GM23248 (cell line): ENCODE results near the gene RHBDF1. TPM values are rescaled to one million over a fixed set of nuclear protein-coding genes. Genes with fewer than 3 reads are reported as not detected.

Experiments
- DNase-seq: peaks from one replicate; pipeline ENCODE4 v3.0.0-alpha.2; 2015
- H2AFZ ChIP-seq: fragments of 200-600 bp; sonication (generic); 2 replicates; pipeline ENCODE4 v1.6.1; 2016; ENCODE audit warnings: antibody characterized with exemption
- H3F3A ChIP-seq: fragments of 200-600 bp; sonication (generic); 2 replicates; pipeline ENCODE4 v1.6.1; 2016; ENCODE audit warnings: mild to moderate bottlenecking, antibody characterized with exemption, mixed run types; ENCODE audit not compliant: insufficient read depth
- H3K27ac ChIP-seq: fragments of 200-600 bp; sonication (generic); 2 replicates; pipeline ENCODE4 v1.5.1; 2016; ENCODE audit warnings: mild to moderate bottlenecking
- H3K27me3 ChIP-seq: fragments of 200-600 bp; sonication (generic); replicated peaks from 2 replicates; pipeline ENCODE4 v1.6.1; 2016; ENCODE audit warnings: mild to moderate bottlenecking; ENCODE audit not compliant: insufficient read depth
- H3K36me3 ChIP-seq: fragments of 200-600 bp; sonication (generic); 2 replicates; pipeline ENCODE4 v1.6.1; 2016; ENCODE audit warnings: low read depth, mild to moderate bottlenecking
- H3K4me1 ChIP-seq: fragments of 200-600 bp; sonication (generic); 2 replicates; pipeline ENCODE4 v1.6.1; 2016; ENCODE audit warnings: mild to moderate bottlenecking; ENCODE audit not compliant: insufficient read depth
- H3K4me2 ChIP-seq: fragments of 200-600 bp; sonication (generic); one replicate; pipeline ENCODE4 v1.6.1; 2016; ENCODE audit warnings: mild to moderate bottlenecking; ENCODE audit not compliant: unreplicated experiment
- H3K4me3 ChIP-seq: fragments of 200-600 bp; sonication (generic); 2 replicates; pipeline ENCODE4 v1.5.1; 2016; ENCODE audit warnings: mild to moderate bottlenecking
- H3K79me2 ChIP-seq: fragments of 200-600 bp; sonication (generic); 2 replicates; pipeline ENCODE4 v1.6.1; 2016; ENCODE audit warnings: mild to moderate bottlenecking; ENCODE audit not compliant: insufficient read depth
- H3K9ac ChIP-seq: fragments of 200-600 bp; sonication (generic); 2 replicates; pipeline ENCODE4 v1.6.1; 2016; ENCODE audit warnings: mild to moderate bottlenecking
- H3K9me2 ChIP-seq: fragments of 200-600 bp; sonication (generic); 2 replicates; pipeline ENCODE4 v1.6.1; 2016; ENCODE audit warnings: mixed run types, mild to moderate bottlenecking, moderate library complexity; ENCODE audit not compliant: insufficient read depth
- H3K9me3 ChIP-seq: fragments of 200-600 bp; sonication (generic); one replicate; pipeline ENCODE4 v1.6.1; 2017; ENCODE audit warnings: low read depth
- H4K20me1 ChIP-seq: fragments of 200-600 bp; sonication (generic); 2 replicates; pipeline ENCODE4 v1.6.0; 2016; ENCODE audit not compliant: insufficient read depth
- EZH2 ChIP-seq: fragments of 200-600 bp; sonication (generic); IDR thresholded peaks from 2 replicates; pipeline ENCODE4 v1.6.1; 2018; ENCODE audit warnings: antibody characterized with exemption, mild to moderate bottlenecking; ENCODE audit not compliant: insufficient read depth, poor library complexity, severe bottlenecking
- EZH2phosphoT487 ChIP-seq: fragments of 200-600 bp; sonication (generic); IDR thresholded peaks from 2 replicates; pipeline ENCODE4 v1.6.1; 2018; ENCODE audit warnings: antibody characterized with exemption, moderate library complexity, mild to moderate bottlenecking, low read depth; ENCODE audit not compliant: insufficient read depth
- WGBS, 2 experiments: methylation state at CpG; one replicate each; pipeline ENCODE4 v1.1.6; 2015 to 2017; ENCODE audit warnings: low lambda C conversion rate in 2 of 2, low coverage in 1 of 2; ENCODE audit errors: missing lambda C conversion rate in 2 of 2; 5-methylcytosine and 5-hydroxymethylcytosine counted together
- in situ Hi-C: fragments of 300-500 bp; cut with MboI; formaldehyde crosslinking; loops from 2 replicates; pipeline ENCODE4 v1.15.0; 2020
- polyA plus RNA-seq: library from polyadenylated mRNA; unstranded; fragments of >200 nt; fragmentation: Nextera tagmentation; extraction: Ambion mirVana; gene quantifications from 2 replicates; pipeline ENCODE4 v1.2.1, GENCODE V29; 2016
- total RNA-seq: library from RNA; depleted of rRNA; stranded (reverse); fragments of >200 nt; shearing (Covaris generic); gene quantifications from 2 replicates; pipeline ENCODE4 v1.2.3, GENCODE V29; 2014

Gene RHBDF1
- total and polyA plus RNA-seq, 2 experiments from 2014 or later, result 61.7 to 62.6 TPM

DNA sequence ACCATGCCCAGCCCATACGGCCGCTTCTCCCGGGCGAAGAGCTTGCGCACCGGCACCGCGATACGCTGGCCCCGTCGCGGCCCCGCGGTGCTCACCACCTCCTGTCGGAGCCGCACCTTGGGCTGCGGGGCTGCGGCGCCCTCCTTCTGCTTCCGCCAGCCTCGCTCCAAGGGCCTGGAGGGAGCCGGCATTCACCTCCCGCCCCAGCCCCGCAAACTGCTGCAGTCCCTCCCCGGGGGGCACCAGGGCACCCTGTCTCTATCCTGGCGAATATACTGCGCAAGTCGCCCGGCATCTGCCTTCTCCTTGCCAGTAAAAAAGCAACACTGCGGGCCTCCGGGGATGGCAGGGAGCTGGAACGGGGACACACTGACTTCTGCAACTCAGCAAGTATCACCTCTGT lies 10.6 kb downstream of the RHBDF1 start:
- in situ Hi-C loops, result no loop called here
- TF ChIP-seq EZH2 (no peak), EZH2phosphoT487 (no peak)
- WGBS, 2 experiments, result 94 to 95% methylated on average over 24 to 32 of the region's 32 CpGs

DNA sequence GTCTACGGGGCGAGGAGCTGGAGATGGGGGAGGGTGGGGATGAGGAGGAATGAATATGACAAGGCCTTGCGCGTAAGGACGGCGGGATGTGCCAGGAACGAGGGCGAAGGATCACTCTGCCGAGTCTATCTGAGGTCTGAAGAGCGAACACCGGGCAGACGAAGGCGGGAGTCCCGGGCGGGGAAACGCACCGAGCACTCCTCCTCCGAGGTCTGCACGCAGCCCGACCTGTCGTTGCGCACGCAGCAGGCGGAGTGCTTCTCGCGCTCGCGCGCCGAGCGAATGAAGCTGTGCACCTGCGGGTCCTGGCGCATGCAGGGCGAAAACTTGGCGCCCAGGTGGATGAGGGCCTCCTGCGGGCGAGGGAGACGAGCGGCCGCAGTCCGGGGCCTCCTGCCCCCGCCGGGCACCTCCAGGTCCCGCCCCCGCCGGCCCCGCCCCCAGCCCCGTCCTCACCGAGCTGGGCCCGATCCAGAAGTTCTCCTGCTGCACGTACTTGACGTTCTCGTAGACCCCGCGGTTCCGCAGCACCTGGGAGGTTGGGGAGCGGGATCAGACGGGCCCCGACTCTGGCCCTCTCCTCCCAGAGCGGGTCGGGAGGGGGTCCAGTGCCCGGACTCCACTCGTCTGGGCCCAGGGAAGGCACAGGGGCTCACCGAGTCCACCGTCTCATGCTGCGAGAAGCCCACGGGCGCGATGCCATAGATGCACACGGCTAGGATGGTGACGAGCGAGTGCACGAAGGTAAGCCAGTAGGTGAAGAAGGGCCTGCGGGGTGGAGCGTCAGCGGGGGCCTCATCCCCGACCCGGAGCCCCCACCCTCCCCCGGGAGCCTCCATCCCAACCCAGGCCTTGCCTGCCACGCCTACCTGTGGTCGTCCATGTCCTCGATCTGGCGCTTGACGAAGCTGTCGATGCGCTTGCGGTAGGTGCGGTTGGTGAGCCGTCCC lies 11.2 kb downstream of the RHBDF1 start:
- H3K9me3 ChIP-seq, result no peaks in the 10 kb centered on the region
- H3K4me3 ChIP-seq, result no peak overlapping the region
- in situ Hi-C loops, result no loop called here
- H3K4me1 ChIP-seq, result no peaks in the 10 kb centered on the region
- H2AFZ ChIP-seq, result no peak overlapping the region
- no peaks in the 10 kb centered on the region for H3F3A ChIP-seq
- no peaks in the 10 kb centered on the region for H3K9me2 ChIP-seq
- DNase-seq, result no peak
- no peak overlapping the region for H3K27ac ChIP-seq
- no peak overlapping the region for H3K4me2 ChIP-seq
- H4K20me1 ChIP-seq, result peaks cover 4% of the 10 kb centered on the region; the same call in 1 of the 2 replicates
- 88 to 95% methylated on average over 31 to 86 of the region's 89 CpGs for WGBS, 2 experiments
- no peaks in the 10 kb centered on the region for H3K27me3 ChIP-seq
- peaks cover 18% of the 10 kb centered on the region; the same call in 1 of the 2 replicates for H3K36me3 ChIP-seq
- no peak for TF ChIP-seq EZH2
- no peak for TF ChIP-seq EZH2phosphoT487
- peaks cover 14% of the 10 kb centered on the region for H3K79me2 ChIP-seq
- H3K9ac ChIP-seq, result no peak overlapping the region

More for the DNA sequence above, 10.6 kb downstream of the RHBDF1 start:
- H3K27ac ChIP-seq, result no peak overlapping the region
- H3F3A ChIP-seq, result no peaks in the 10 kb centered on the region
- no peaks in the 10 kb centered on the region for H3K4me1 ChIP-seq
- no peak overlapping the region for H3K4me3 ChIP-seq
- H3K27me3 ChIP-seq, result no peaks in the 10 kb centered on the region
- no peak overlapping the region for H3K9ac ChIP-seq
- no peaks in the 10 kb centered on the region for H3K9me3 ChIP-seq
- H2AFZ ChIP-seq, result no peak overlapping the region
- DNase-seq, result no peak
- peaks cover 4% of the 10 kb centered on the region; the same call in 1 of the 2 replicates for H4K20me1 ChIP-seq
- peaks cover 17% of the 10 kb centered on the region; the same call in 1 of the 2 replicates for H3K36me3 ChIP-seq
- peaks cover 21% of the 10 kb centered on the region for H3K79me2 ChIP-seq
- no peaks in the 10 kb centered on the region for H3K9me2 ChIP-seq
- no peak overlapping the region for H3K4me2 ChIP-seq

DNA sequence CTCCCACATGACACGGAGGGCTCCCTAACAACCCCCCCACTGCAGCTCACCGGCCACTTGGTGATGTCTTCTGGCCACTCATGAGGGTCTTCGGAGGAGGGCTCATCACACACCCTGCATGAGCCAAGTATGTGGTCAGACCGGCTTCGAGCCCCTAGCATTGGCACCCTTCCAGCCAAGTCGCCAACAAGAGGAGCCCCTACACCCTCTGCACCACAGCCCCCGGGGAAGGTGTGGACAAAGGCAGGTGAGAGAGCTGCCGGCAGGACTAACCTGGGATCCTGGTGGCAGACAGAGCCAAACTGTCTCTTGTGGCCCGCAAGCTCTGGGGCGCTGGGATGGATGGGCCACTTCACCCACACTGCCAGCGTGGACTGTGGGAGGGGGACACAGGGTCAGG lies 12.3 kb downstream of the RHBDF1 start:
- 80 to 86% methylated on average over 11 of the region's 11 CpGs for WGBS, 2 experiments
- H3K36me3 ChIP-seq, result peaks cover 18% of the 10 kb centered on the region; the same call in 1 of the 2 replicates

DNA sequence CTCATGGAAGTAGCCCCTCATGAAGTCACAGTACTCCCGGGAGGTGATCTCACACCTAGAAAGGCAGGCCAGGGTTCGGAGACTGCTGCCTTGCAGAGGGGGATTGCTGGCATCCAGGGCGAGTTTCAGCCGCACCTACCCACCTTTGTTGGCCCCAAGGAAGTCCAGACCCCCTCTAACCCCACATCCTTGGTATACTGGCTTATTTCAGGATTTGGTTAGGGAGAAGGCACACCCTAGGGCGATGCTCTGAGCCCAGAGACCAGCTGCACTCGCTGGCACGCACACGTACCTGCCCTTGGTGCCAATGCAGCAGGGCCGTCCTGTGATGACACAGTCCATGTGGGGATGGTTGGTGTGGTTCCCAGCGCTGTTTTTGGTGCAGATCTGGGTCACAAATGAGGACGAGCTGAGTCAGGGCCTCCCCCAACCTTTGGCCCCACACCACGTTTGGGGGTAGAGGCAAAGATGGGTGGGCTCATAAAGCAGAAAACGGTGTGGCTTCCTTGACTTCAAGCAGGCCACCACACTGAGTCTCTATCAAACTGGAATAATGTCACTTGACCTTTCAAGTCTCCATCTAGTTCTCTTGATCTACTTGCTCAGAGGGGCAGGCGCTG lies 12.9 kb downstream of the RHBDF1 start:
- in situ Hi-C loops, result no loop called here
- Histone ChIP-seq H3K4me1 (no peaks in the 10 kb centered on the region), H3K9me3 (no peaks in the 10 kb centered on the region), H3K4me3 (no peak overlapping the region), H3K4me2 (no peak overlapping the region), H3K36me3 (peaks cover 18% of the 10 kb centered on the region; the same call in 1 of the 2 replicates), H4K20me1 (no peaks in the 10 kb centered on the region), H3K79me2 (no peaks in the 10 kb centered on the region), H3K9ac (no peak overlapping the region), H3F3A (no peaks in the 10 kb centered on the region), H3K27ac (no peak overlapping the region), H2AFZ (no peak overlapping the region), H3K9me2 (no peaks in the 10 kb centered on the region), H3K27me3 (no peaks in the 10 kb centered on the region)
- DNase-seq, result no peak
- TF ChIP-seq EZH2 (no peak), EZH2phosphoT487 (no peak)
- 89 to 93% methylated on average over 13 to 14 of the region's 14 CpGs for WGBS, 2 experiments

More for the DNA sequence above, 12.3 kb downstream of the RHBDF1 start:
- H3K4me2 ChIP-seq, result no peak overlapping the region
- 0 out of 2 replicates have a peak, but pooled peaks cover 5% of the 10 kb centered on the region for H3K79me2 ChIP-seq
- peaks cover under 1% of the 10 kb centered on the region; the same call in 1 of the 2 replicates for H4K20me1 ChIP-seq
- no peaks in the 10 kb centered on the region for H3K9me3 ChIP-seq
- no peaks in the 10 kb centered on the region for H3K4me1 ChIP-seq
- no peak overlapping the region for H3K27ac ChIP-seq
- H3K9ac ChIP-seq, result no peak overlapping the region
- DNase-seq, result no peak
- in situ Hi-C loops, result no loop called here
- H2AFZ ChIP-seq, result no peak overlapping the region
- H3K4me3 ChIP-seq, result no peak overlapping the region
- no peaks in the 10 kb centered on the region for H3K9me2 ChIP-seq
- H3F3A ChIP-seq, result no peaks in the 10 kb centered on the region
- no peaks in the 10 kb centered on the region for H3K27me3 ChIP-seq
- no peak for TF ChIP-seq EZH2phosphoT487
- TF ChIP-seq EZH2, result no peak
